Fibroblast of skin of left quadriceps (primary cell): ENCODE results near the gene PTPRA.
"Not testable (repeated sequence)": the region's sequence is repeated elsewhere in the genome, so short reads cannot be mapped to it uniquely, and the experiment has no call there.

Experiments used
- DNase-seq, 2 experiments: peaks; one replicate each; pipeline ENCODE4 v3.0.0-alpha.2; 2013; ENCODE audit warnings: low read depth in 2 of 2

The PTPRA gene

DNA sequence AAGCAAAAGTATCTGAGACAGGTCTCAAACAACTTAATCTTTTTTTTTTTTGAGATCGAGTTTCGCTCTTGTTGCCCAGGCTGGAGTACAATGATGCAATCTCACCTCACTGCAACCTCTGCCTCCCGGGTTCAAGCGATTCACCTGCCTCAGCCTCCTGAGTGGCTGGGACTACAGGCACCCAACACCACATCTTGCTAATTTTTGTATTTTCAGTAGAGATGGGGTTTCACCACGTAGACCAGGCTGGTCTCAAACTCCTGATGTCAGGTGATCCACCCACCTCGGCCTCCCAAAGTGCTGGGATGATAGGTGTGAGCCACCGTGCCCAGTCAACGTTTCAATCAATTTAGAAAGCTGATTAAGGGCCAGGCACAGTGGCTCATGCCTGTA, 200.0 kb downstream of the PTPRA start:
- DNase-seq, result not testable (repeated sequence)

DNA sequence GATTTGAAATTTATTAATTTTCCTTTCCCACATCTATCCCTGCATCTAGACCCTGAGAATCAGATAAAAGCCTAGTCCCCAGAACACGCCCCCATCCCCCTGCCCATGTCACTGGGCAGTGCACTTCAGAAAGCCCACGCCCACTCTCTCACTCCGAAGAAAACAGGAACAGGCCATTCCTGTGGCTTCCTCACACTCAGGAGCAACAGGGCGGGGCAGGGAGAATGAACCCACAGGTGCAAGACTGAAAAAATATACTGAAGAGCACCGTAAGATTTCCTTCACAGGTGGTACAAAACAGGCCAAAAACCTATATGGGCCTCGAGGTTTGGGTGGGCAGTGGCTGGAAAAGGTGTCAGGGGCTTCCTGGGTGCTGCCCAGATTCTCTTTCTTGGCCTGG, 201.5 kb downstream of the PTPRA start:
- DNase-seq, result no peak

DNA sequence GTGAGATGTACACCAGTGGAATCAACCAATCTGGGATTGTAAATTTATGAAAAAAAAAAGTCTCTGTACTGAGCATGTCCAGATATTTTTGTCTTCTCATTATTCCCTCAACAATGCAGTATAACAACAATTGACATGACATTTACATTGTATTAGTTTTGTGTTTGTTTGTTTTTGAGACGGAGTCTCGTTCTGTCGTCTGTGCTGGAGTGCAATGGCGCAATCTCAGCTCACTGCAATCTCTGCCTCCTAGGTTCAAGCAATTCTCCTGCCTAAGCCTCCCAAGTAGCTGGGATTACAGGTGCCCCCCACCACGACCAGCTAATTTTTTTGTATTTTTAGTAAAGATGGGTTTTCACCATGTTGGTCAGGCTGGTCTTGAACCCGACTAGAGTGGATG, 202.0 kb downstream of the PTPRA start:
- not testable (repeated sequence) for DNase-seq

DNA sequence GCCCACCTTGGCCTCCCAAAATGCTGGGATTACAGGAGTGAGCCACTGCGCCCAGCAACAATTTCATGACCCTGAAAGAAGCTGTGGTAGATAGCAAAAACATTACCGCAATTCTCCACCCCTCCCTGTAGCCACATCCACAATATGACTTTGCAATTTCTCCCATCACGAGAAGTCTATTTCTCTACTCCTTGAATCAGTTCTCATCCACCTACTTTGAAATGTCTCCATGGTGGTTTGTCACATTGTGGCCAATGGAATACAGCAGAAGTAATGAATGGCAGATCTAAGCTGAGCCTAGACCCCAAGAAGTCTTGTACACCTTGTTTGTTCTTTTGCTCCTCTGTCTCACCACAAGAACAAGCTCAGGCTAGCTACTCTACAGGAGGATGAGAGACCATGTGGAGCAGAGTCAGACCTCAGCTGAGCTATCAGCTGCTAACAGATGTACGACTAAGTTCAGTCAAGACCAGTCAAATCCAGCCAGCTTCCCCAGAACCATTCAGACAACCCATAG, 204.4 kb downstream of the PTPRA start:
- DNase-seq, result no peak

DNA sequence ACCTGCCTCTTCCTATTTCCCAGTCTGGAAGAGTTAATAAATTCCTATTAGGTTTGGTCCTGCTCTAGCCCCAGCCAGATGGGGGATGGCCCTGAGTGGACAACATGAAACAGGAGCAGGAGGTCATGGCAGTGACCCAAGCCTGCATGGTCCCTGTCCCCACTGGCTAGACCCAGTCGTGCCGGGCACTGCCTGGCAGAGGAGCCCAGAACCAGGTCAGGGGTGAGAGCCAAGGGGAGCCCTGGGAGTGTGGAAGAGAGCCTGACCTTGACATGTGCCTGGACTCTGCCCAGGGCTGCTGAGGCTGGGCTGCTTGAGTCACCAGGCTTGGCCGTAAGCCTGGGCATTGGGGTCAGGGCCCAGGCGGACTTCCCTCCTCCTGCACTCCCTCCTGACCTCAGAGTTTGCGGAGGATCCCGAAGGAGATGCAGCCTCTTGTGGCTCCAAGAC, 207.7 kb downstream of the PTPRA start:
- DNase-seq, result no peak

DNA sequence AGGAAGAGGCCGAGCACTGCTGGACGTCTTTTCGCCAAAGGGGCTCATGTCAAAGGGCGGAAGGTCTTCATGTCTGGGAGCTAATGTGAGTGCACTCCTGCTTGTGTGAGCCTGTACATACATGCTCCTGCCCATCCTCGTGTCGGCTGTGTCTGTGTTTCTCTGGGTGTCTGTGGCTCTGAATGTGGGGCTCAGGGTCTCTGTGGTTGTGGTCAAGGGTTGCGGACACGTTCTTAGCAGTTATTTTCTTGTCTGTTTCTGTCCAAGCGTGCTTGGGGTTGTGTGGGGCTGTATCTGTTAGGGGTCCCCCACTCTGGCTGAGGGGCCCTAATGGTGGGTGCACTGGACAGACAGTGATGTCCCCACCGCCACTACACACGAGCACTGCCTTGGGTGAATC, 208.4 kb downstream of the PTPRA start:
- DNase-seq, result no peak

DNA sequence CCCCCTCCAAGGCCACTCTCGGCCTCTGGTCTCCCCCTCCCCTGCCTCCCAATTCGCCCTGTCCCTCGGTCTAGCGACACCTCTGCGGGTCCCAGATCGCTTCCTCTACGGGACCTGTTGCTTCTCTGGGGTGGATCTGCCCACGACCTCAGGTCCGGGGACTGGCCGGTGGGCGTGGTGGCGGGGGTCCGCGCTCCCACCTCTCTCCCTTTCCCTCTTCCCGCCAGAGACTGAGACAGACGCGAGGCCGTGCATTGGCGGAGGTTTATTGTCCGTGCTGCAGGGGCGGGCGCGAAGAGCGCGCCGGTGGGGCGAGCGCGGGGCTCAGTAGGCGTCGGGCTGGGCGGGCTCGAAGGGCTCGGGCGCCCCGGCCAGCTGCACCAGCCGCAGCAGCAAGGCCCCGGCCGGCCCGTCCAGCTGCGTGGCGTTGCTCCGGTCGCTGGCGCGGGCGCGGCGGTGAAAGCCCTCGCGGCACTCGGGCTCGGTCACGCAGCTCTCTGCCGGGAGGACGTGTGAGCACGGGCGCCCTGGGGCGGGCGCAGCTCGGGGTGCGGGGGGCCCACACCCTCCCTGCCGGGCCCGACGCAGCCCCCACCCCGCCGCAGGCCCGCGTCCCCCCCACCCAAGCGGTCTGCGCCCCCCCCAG, 209.1 kb downstream of the PTPRA start:
- no peak for DNase-seq

DNA sequence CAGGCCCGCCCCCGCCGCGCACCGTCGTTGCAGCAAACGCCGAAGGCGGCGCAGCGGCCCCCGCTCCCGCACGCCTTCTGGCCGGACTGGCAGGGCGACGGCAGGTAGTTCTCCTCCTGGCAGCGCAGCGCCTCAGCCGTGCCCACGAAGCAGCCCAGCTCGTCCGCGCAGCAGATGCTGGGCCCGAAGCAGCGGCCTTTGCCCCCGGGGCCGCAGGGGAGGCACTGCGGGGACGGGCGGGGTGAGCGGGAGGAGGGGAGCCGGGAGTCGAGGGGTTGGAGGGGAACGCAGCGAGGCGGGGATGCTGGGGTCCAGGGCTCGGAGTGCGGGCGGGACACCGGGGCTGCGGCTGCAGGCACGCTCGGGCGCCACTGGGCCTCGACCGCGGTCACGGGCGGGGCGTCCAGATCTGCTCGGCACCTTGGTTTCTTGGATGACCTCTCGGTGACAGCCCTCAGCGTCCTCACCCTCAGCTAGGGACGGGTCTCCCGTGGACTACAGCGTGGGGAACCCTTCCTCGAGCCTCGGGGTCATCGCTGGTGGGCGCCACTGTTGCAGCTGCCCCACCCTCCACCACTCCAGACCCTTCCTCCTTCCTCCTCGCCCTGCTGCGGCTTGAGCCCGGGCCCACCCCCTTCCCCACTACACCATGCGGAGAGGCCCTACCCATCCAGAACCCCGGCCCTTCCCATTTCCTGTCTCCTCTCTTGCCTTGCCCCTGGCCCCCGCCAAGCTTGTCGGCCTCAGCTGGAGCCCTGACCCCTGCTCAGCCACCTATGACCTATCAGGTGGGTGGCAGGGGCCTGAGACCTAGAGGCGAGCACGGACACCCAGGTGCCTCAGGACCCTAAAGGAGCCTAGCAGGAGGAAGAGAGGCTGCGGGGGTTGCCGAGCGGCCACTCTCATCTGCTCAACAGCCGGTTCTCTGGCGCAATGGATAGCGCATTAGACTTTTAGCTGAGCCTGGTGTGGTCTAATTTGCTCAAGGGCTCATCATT, 210.0 kb downstream of the PTPRA start:
- no peak for DNase-seq

DNA sequence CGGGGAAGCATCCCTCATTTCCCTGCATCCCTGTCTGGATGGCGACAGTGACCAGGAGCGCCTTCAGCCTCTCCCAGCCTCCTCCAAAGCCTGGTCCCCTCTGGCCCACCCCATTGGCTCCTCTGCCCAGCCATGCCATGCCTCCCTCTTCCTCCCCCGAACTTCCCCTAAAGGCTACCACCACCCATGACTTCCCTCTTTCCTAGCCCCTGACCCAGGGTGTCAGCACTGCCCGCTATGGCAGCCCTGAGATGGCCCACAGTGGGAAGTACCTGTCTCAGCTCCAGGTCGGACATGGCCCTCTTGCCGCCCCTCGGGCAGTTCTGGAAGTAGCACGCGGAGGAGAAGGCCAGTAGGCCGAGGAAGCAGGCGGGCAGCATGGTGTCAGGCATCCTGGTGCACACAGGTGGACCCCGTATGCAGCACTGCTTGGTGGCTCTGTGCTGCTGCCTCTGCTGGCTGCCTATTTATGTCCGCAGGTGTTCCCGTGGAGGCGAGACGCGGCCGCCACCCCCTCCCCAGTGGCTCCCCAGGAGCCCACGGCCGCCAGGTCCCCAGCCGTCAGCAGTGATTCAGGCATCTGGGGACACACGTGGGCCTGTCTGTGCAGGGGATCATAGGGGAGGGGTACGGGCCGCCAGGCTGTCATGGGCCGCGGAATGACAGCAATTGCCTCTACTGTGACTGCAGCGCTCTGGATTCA, 211.2 kb downstream of the PTPRA start, which contains the start of gene AVP:
AVP (minus strand) TSS at position 442 of the 703 bp plus-strand sequence; CDS start at position 392, 50 bp downstream.
- no peak for DNase-seq

DNA sequence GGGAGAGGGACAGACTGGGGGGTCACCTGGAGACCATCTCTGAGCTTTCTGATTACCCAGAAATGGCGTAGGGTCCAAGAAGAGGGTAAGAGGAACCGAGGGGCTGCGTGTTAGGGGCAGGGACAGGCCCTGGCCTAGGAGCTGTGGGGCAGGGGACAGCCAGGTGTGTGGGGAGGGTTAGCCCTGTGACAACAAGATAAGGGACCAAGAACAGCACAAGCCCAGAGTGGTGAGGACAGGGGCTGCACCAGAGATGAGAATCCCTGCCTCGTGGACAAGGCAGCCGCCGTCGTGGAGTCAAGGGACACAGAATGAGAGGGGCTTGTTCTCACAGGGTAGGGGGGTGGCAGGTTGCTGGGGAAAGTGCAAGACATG, 211.7 kb downstream of the PTPRA start:
- no peak for DNase-seq

DNA sequence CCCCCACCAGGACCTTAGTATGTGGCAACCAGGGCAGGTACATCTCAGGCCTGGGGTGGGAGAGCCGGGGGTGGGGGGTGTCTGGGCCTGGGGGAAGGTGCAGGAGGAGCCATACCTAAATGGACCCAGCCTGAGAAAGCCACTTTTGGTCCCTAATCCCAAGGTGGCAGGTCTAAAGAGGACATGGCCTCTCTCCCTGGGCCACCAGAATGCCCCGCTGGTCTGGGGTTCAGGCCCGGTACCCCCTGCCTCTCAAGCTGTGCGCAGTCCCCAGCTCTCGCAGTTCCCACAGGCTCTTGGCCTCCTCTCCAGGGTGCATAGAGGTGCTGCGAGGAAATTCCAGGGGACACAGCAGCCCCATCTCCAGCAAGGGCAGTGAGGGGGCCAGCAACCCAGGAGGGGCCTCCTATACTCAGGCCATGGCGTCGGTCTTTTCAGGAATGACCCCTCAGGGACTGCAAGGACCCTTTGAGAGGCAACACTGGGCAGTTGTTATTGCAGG, 212.3 kb downstream of the PTPRA start:
- DNase-seq, result no peak

DNA sequence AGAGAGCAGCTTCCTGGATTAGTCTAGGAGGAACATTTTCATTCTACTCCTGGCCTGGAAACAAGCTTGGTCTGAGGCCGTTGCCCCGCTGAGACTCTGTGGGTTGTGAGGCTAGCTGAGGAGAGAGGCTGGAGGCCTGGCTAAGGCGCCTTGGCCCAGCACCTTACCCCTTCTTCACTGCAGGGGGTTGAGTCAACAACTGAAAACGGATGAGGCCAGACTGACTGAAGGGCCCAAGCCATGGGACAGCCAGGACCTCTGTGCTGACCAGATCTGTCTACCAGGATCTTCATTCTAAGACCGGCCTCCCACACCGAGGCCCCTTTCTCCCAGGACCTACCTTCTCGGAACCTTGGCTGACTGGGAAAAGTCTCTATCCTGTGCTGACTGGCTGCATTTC, 214.8 kb downstream of the PTPRA start:
- DNase-seq, result no peak
